Activated naive CD4-positive, alpha-beta T cell treated with anti-CD3 and anti-CD28 coated beads for 36 hours (primary cell): Measurements from ENCODE around the gene ANKRD31. TPM values are rescaled to one million over a fixed set of nuclear protein-coding genes. Genes with fewer than 3 reads are reported as not detected.

Experiments
- CTCF ChIA-PET: fragments of 350-600 bp; sonication (Branson Sonifier 250); formaldehyde crosslinking; loops from one replicate; lab custom pipeline; 2021; ENCODE audit warnings: antibody characterized with exemption; lab: Charles Lee
- DNase-seq: peaks from one replicate; pipeline ENCODE4 v3.0.0-alpha.2; 2020
- H3K27ac Mint-ChIP-seq: one replicate; pipeline ENCODE4 v1.8.0; 2021; ENCODE audit warnings: mild to moderate bottlenecking, mixed read lengths
- H3K27me3 Mint-ChIP-seq: one replicate; pipeline ENCODE4 v1.8.0; 2021; ENCODE audit warnings: low read depth, mixed read lengths
- H3K36me3 Mint-ChIP-seq: one replicate; pipeline ENCODE4 v1.8.0; 2021; ENCODE audit warnings: low read depth, mixed read lengths
- H3K4me1 Mint-ChIP-seq: one replicate; pipeline ENCODE4 v1.8.0; 2021; ENCODE audit warnings: low read depth, mixed read lengths
- H3K4me3 Mint-ChIP-seq: one replicate; pipeline ENCODE4 v1.8.0; 2021; ENCODE audit warnings: mild to moderate bottlenecking, moderate library complexity, mixed read lengths
- H3K9me3 Mint-ChIP-seq: one replicate; pipeline ENCODE4 v1.8.0; 2021; ENCODE audit warnings: mixed read lengths
- intact Hi-C: fragments of 100-400 bp; cut with micrococcal nuclease; formaldehyde crosslinking; loops from one replicate; pipeline ENCODE4 v1.15.1; 2023
- total RNA-seq, 2 experiments: library from RNA; stranded (reverse); gene quantifications; one replicate each; pipeline ENCODE4 v1.2.3, GENCODE V29; 2021

ANKRD31 gene
- total RNA-seq, 2 experiments from 2014 or later: 0.35 to 0.36 TPM

DNA sequence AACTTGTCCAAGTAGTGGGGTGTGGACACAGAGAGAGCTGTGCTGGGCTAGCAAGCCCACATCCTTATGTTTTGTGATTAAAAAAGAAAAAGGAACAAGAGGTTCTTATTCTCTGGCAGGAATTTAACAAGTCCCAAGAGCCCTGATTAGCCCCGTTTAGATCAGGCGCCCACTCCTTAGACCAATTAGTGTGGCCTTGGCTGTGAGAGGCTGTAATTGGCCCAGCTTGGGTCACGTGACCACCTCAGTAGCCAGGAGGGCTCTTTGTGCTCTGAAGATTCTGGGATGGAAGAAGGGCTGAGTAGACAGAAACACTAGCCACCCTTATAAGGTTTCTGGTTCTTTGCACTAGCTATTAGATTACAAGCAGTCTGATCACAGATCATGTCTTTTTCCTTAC is 215.5 kb downstream of the ANKRD31 start:
- DNase-seq: no peak
- H3K27ac Mint-ChIP-seq: no peak overlapping the region
- H3K4me3 Mint-ChIP-seq: no peak overlapping the region
- intact Hi-C loops: no loop called here
- H3K27me3 Mint-ChIP-seq: no peaks in the 10 kb centered on the region
- H3K9me3 Mint-ChIP-seq: no peaks in the 10 kb centered on the region
- CTCF ChIA-PET: no interaction called here
- H3K4me1 Mint-ChIP-seq: peaks cover 22% of the 10 kb centered on the region
- peaks cover 3% of the 10 kb centered on the region for H3K36me3 Mint-ChIP-seq

DNA sequence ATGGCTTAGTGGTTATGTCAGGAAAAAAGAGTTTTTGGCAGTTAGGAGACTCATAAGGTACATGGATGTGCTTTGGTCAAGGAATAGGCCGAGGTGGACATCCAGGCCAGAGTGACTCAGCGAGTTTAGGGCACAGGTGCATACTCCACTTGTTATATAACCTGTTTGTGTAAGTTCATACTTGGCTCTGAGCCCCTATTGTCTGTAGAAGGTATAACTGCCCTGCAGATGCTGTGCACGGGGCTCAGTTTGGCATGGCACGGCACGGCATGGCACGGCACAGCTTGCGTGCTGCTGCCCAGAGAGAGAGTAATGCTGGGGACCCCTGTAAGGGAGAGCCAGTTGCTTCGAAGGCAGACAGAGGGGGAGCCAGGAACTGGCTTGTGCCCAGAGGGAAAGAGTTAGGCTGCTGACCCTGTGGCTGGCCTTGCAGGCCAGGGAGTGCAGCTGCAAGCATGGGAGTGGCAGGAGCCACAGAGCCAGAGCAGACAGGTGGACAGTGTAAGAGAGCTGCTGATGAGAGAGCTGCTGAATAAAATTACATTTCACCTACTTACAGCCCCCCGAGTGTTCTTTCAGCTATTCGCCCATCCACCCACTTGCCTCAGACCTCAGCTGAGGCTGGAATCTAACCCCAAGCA is 216.5 kb downstream of the ANKRD31 start:
- H3K27me3 Mint-ChIP-seq: no peaks in the 10 kb centered on the region
- H3K4me1 Mint-ChIP-seq: peaks cover 20% of the 10 kb centered on the region
- no peaks in the 10 kb centered on the region for H3K9me3 Mint-ChIP-seq
- intact Hi-C loops: no loop called here
- no peak overlapping the region for H3K4me3 Mint-ChIP-seq
- DNase-seq: no peak
- CTCF ChIA-PET: interaction anchor here (1.1 kb wide), 1 partner anchor 11 kb away, joined by 3 read pairs; no protein-coding TSS in a partner anchor
- H3K36me3 Mint-ChIP-seq: peaks cover 1% of the 10 kb centered on the region
- no peak overlapping the region for H3K27ac Mint-ChIP-seq

DNA sequence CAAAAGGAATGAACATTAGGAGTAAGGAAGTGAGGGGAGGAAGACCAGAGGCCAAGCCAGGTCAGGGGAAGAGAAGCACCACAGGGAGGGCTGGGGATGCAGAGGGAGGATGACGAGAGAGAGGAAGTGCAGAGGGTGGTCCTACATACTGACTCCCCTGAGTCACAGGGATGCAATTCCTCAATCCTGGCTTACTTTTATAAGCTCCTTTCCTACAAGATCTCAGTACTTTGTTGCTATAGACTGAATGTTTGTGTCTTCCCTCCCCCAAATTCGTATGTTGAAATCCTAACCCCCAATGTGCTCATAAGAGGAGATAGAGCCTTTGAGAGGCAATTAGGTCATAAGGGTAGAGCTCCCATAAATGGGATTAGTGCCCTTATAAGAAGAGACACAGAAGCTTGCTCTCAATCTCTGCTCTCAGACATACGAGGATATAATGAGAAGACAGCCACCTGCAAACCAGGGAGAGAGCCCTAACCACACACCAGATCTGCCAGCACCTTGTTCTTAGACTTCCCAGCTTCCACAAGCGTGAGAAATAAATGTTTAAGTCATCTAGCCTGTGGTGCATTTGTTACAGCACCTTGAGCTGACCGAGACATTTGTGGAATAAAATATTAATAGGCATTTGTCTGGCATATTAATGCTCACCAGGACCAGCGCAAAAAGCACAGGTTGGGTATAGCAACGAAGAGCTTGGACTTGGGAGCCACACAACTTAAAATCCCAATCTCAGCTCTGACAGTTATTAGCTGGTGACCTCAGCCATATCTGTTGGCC is 217.7 kb downstream of the ANKRD31 start:
- DNase-seq: no peak
- intact Hi-C loops: no loop called here
- no peaks in the 10 kb centered on the region for H3K27me3 Mint-ChIP-seq
- H3K9me3 Mint-ChIP-seq: no peaks in the 10 kb centered on the region
- H3K36me3 Mint-ChIP-seq: no peaks in the 10 kb centered on the region
- CTCF ChIA-PET: interaction anchor here (0.7 to 1.1 kb wide), 2 partner anchors 9 to 31 kb away, joined by 3 read pairs; no protein-coding TSS in a partner anchor
- H3K4me1 Mint-ChIP-seq: peaks cover 14% of the 10 kb centered on the region
- no peak overlapping the region for H3K27ac Mint-ChIP-seq
- H3K4me3 Mint-ChIP-seq: no peak overlapping the region

Other genes starting within 250 kb of the ANKRD31 start
- gene GCNT4, start 184.3 kb downstream of the ANKRD31 start, total RNA-seq: 1 to 10 TPM; 2.1 to 2.4 TPM
- gene HMGCR, start 100.3 kb upstream of the ANKRD31 start, total RNA-seq: 10 to 100 TPM; 61.7 to 67.5 TPM